HEK293T (cell line): ENCODE data around the gene SH3GL2.

Source experiments
- ARNT ChIP-seq: fragments of 450-650 bp; IDR thresholded peaks from 2 replicates; pipeline ENCODE4 v1.6.1; 2017; ENCODE audit warnings: mild to moderate bottlenecking
- BHLHE40 ChIP-seq: fragments of 450-650 bp; IDR thresholded peaks from 2 replicates; pipeline ENCODE4 v1.6.1; 2016; ENCODE audit warnings: mild to moderate bottlenecking, moderate library complexity, borderline replicate concordance
- CTBP1 ChIP-seq: fragments of 450-650 bp; IDR thresholded peaks from 2 replicates; pipeline ENCODE4 v1.6.1; 2016; ENCODE audit warnings: borderline replicate concordance
- ELF4 ChIP-seq: fragments of 450-650 bp; IDR thresholded peaks from 2 replicates; pipeline ENCODE4 v1.6.1; 2017; ENCODE audit warnings: antibody characterized with exemption
- FOXA1 ChIP-seq: fragments of 450-650 bp; IDR thresholded peaks from 2 replicates; pipeline ENCODE4 v1.6.1; 2016; ENCODE audit warnings: mild to moderate bottlenecking
- FOXK2 ChIP-seq: fragments of 450-650 bp; IDR thresholded peaks from 2 replicates; pipeline ENCODE4 v1.6.1; 2016; ENCODE audit warnings: mild to moderate bottlenecking
- FOXM1 ChIP-seq: fragments of 450-650 bp; IDR thresholded peaks from 2 replicates; pipeline ENCODE4 v1.6.1; 2017; ENCODE audit warnings: mild to moderate bottlenecking, borderline replicate concordance
- HDGF ChIP-seq: fragments of 450-650 bp; IDR thresholded peaks from 2 replicates; pipeline ENCODE4 v1.6.1; 2017; ENCODE audit warnings: antibody characterized with exemption, borderline replicate concordance
- NFRKB ChIP-seq: fragments of 450-650 bp; IDR thresholded peaks from 2 replicates; pipeline ENCODE4 v1.6.1; 2016; ENCODE audit warnings: mild to moderate bottlenecking, moderate library complexity
- SP1 ChIP-seq: fragments of 450-650 bp; IDR thresholded peaks from 2 replicates; pipeline ENCODE4 v1.6.1; 2017
- SUZ12 ChIP-seq: fragments of 450-650 bp; IDR thresholded peaks from 2 replicates; pipeline ENCODE4 v1.6.1; 2016; ENCODE audit warnings: mild to moderate bottlenecking
- ZNF384 ChIP-seq: fragments of 450-650 bp; IDR thresholded peaks from 2 replicates; pipeline ENCODE4 v1.6.1; 2016
- TF ChIP-seq, protein P1 (sequence below): fragments of 450-650 bp; IDR thresholded peaks from 2 replicates; pipeline ENCODE4 v1.6.1; 2016

- TF ChIP-seq ARNT (no peak), FOXK2 (no peak), ZNF384 (no peak), FOXA1 (no peak), BHLHE40 (no peak), HDGF (no peak), CTBP1 (no peak), FOXM1 (no peak), ELF4 (no peak), SUZ12 (no peak), NFRKB (no peak), SP1 (no peak)
- TF ChIP-seq, protein P1, sequence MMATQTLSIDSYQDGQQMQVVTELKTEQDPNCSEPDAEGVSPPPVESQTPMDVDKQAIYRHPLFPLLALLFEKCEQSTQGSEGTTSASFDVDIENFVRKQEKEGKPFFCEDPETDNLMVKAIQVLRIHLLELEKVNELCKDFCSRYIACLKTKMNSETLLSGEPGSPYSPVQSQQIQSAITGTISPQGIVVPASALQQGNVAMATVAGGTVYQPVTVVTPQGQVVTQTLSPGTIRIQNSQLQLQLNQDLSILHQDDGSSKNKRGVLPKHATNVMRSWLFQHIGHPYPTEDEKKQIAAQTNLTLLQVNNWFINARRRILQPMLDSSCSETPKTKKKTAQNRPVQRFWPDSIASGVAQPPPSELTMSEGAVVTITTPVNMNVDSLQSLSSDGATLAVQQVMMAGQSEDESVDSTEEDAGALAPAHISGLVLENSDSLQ = no peak
Observed at GRCh38 chr9:17622749-17623148, 43.9 kb downstream of the SH3GL2 start.
